NCI-H226 (cell line): ENCODE results near the gene EEF2K.

Experiments
- DNase-seq: peaks from one replicate; pipeline ENCODE4 v3.0.0-alpha.2; 2015

EEF2K gene

GRCh38 chr16:22321340-22322001 lies 115.4 kb downstream of the EEF2K start:
- peak; percentile 16 for DNase-seq

- no peak for DNase-seq
Measured at GRCh38 chr16:22322021-22322471, 116.0 kb downstream of the EEF2K start.

DNA sequence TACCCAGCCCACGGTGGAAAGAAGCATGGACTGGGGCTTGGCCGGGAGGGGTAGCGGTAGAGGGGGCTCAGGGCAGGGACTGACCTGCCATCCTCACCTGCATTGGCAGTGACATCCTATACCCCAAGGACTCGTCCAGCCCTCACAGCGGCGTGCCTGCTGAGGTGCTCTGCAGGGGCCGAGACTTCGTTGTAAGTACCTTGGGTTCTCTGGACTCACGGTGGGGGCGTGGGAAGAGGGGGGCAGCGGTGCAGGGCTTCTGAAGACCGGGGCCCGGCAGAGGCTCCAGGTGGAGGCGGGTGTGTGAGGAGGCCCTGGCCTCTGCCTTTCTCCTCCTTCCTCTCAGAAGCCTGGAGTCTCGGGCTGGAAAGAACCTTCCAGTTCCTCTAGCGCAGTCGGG lies 116.7 kb downstream of the EEF2K start:
- DNase-seq: no peak

GRCh38 chr16:22323173-22323958 lies 117.3 kb downstream of the EEF2K start:
- DNase-seq: no peak

- DNase-seq: no peak
Measured at GRCh38 chr16:22323959-22324786, 118.1 kb downstream of the EEF2K start.

GRCh38 chr16:22324787-22325597 lies 118.9 kb downstream of the EEF2K start:
- no peak for DNase-seq

- no peak for DNase-seq
Measured at GRCh38 chr16:22325598-22326368, 119.7 kb downstream of the EEF2K start.

DNA sequence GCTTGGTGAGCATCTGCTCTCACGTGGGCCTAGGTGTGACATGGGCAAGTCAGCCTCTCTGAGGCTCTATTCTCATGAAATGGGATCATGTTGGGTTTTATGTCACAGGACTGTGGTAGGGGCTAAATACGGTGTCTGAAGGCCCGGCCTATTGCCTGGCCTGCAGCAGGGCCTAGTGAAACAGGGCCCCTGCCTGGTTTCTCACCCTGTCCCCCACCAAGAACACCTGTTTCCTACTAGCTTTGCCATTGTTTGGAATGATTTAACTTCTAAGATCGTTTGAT lies 120.2 kb downstream of the EEF2K start:
- DNase-seq: no peak

DNA sequence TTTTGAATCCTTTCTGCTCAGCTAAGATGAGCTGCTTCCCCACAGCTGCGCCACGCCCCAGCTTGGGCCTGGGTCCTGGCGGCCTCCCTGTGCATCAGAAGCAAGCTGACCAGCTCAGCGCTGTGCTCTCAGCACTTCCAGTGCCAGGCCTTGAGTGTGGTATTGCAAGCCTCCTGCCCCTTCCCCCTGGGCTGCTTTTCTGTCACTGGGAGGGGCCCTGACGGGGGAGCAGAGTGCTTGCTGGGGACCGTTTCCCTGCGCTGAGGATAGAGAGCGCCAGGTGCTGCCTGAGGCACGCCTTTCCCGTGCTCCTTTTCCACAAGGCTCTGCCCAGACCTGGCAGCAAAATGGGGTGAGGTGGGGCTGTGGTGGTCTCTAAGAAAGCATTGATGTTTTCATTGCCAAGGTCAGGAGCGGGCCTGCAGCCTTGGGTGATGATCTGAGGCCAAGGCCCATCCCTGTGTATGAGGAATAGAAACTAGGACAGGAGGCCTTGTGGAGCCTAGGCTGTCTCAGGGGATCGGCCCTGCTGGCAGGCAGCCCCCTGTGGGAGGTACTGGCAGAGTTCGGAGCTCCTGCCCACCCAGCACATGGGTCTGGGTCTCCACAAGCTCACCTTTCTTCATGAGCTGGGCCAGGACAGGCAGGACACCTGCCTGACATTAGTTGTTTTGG lies 120.8 kb downstream of the EEF2K start:
- no peak for DNase-seq

- no peak for DNase-seq
Measured at GRCh38 chr16:22327446-22327775, 121.3 kb downstream of the EEF2K start.

DNA sequence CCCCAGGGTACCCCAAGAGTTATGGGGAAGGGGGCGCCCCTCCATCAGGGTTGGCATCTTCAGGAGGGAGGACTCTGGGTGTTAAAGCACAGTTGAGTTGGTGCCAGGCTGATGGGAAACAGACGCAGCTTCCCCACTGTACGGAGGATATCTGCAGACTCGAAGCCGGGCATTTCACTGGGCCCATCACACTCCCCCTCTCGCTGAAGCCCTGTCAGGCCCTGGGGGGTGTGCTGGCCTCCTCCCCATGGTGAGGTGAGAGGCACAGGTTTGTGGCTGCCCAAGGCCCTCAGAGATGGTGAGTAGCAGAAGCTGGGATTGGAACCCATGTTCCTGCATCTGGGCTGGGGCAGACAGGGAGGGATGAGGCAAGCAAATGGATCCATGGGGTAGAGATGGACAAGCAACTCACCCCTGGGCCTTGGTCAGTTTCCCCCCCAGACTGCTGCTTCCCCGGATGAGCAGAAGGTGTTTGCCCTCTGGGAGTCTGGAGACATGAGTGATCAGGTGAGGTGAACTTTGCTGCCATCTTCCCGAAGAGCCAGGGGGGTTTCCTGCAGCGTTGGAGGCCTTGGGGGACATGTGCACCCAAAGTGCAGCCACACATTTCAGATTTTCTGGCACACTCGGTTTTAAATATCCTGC lies 122.1 kb downstream of the EEF2K start:
- no peak for DNase-seq

- no peak for DNase-seq
Measured at GRCh38 chr16:22329199-22329695, 123.2 kb downstream of the EEF2K start.

- DNase-seq: no peak
Measured at GRCh38 chr16:22330326-22330725, 124.2 kb downstream of the EEF2K start.

- DNase-seq: no peak
Measured at GRCh38 chr16:22333457-22333994, 127.4 kb downstream of the EEF2K start.

GRCh38 chr16:22335668-22336246 lies 129.7 kb downstream of the EEF2K start:
- no peak for DNase-seq

- DNase-seq: no peak
Measured at GRCh38 chr16:22336581-22336980, 130.5 kb downstream of the EEF2K start.

DNA sequence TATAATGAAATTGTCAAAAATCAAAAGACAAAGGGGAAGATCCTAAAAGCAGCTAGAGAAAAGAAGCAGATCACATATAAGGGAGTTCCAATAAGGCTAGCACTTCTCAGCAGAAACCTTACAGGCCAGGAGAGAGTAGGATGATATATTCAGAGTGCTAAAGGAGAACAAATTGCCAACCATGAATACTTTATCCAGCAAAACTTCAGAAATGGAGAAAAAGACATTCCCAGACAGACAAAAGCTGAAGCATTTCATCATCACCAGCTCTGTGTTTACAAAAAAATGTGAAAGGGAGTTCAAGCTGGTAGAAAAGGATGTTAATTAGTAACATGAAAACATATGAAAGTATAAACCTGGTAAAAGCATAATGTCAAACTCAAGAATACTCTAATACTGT lies 131.0 kb downstream of the EEF2K start:
- no peak for DNase-seq

GRCh38 chr16:22337849-22338635 lies 132.0 kb downstream of the EEF2K start:
- no peak for DNase-seq
